ENCODE measurements around the gene NPTN.

DNA sequence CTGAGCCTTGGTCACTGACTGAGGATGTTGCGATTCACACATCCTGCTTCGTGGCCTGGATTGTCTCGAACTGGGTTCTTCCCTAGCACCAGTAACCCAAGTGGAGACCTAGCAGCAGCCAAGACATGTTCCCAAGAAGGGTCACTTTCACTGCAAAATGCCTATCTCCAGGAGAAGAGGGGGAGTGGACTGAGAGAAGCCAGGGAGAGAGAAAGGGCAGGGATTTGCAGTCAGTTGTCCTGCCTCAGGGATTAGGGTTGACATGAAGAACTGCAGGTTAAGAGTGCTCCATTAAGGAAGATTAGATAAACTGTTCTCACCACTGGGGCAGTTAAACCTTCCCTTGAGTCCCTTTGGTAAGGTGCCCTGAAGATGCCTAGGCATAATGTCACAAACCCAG, 45.3 kb upstream of the NPTN start:
- no peak for TF ChIP-seq CTCF (IDR thresholded peaks at IDR 0.05)
- no peak for TF ChIP-seq POLR2A (IDR thresholded peaks at IDR 0.05)
